Neural cell (in vitro differentiated cells): ENCODE data around the gene CCDC88C. TPM values are rescaled to one million over a fixed set of nuclear protein-coding genes. Genes with fewer than 3 reads are reported as not detected.

Experiments
- H2AFZ ChIP-seq: fragments of 200-600, 300-800 bp; sonication (generic), shearing (Covaris generic); 2 replicates; pipeline ENCODE4 v1.6.0; 2014; ENCODE audit warnings: low read depth, mild to moderate bottlenecking, antibody characterized with exemption, low read length, moderate library complexity
- H3F3A ChIP-seq: fragments of 200-600 bp; shearing (Covaris generic); 2 replicates; pipeline ENCODE4 v1.6.1; 2016; ENCODE audit warnings: mild to moderate bottlenecking, moderate library complexity, mixed read lengths, antibody characterized with exemption, low read length; ENCODE audit not compliant: insufficient read depth, poor library complexity, severe bottlenecking
- H3K27ac ChIP-seq: fragments of 200-600, 300-800 bp; sonication (generic), shearing (Covaris generic); 2 replicates; pipeline ENCODE4 v1.5.1; 2014; ENCODE audit warnings: mild to moderate bottlenecking, low read length, moderate library complexity
- H3K27me3 ChIP-seq: fragments of 300-800, 200-600 bp; sonication (generic), shearing (Covaris generic); 2 replicates; pipeline ENCODE4 v1.6.0; 2014; ENCODE audit warnings: mild to moderate bottlenecking, low read depth, low read length, moderate library complexity; ENCODE audit not compliant: insufficient read depth
- H3K36me3 ChIP-seq: fragments of 300-800, 200-600 bp; sonication (generic), shearing (Covaris generic); 2 replicates; pipeline ENCODE4 v1.5.1; 2014; ENCODE audit warnings: mild to moderate bottlenecking, antibody characterized with exemption, low read length, moderate library complexity; ENCODE audit not compliant: insufficient read depth
- H3K4me2 ChIP-seq: fragments of 300-800, 200-600 bp; sonication (generic), shearing (Covaris generic); 2 replicates; pipeline ENCODE4 v1.6.0; 2014; ENCODE audit warnings: mild to moderate bottlenecking, low read length
- H3K4me3 ChIP-seq: fragments of 300-800, 200-600 bp; sonication (generic), shearing (Covaris generic); 2 replicates; pipeline ENCODE4 v1.5.1; 2014; ENCODE audit warnings: mild to moderate bottlenecking, low read length, moderate library complexity
- H3K79me2 ChIP-seq: fragments of 200-600 bp; shearing (Covaris generic); replicated peaks from 2 replicates; pipeline ENCODE4 v1.6.0; 2014; ENCODE audit warnings: mild to moderate bottlenecking, low read length, moderate library complexity; ENCODE audit not compliant: insufficient read depth
- H3K9ac ChIP-seq: fragments of 300-800, 200-600 bp; sonication (generic), shearing (Covaris generic); 2 replicates; pipeline ENCODE4 v1.6.1; 2016; ENCODE audit warnings: mild to moderate bottlenecking, low read length, mixed read lengths
- H3K9me2 ChIP-seq: fragments of 200-600 bp; shearing (Covaris generic); 2 replicates; pipeline ENCODE4 v1.6.1; 2016; ENCODE audit warnings: mild to moderate bottlenecking, low read length, mixed read lengths; ENCODE audit not compliant: insufficient read depth
- H3K9me3 ChIP-seq: fragments of 200-600, 300-800 bp; sonication (generic), shearing (Covaris generic); 2 replicates; pipeline ENCODE4 v1.6.1; 2016; ENCODE audit warnings: mild to moderate bottlenecking, mixed run types, low read length, moderate library complexity, mixed read lengths
- H4K20me1 ChIP-seq: fragments of 200-600 bp; shearing (Covaris generic); 2 replicates; pipeline ENCODE4 v1.6.1; 2016; ENCODE audit warnings: mild to moderate bottlenecking, mixed run types; ENCODE audit not compliant: insufficient read depth
- CTCF ChIP-seq: fragments of 450-650 bp; IDR thresholded peaks from 2 replicates; pipeline ENCODE4 v1.5.1; 2014; ENCODE audit warnings: antibody characterized with exemption, mild to moderate bottlenecking, moderate library complexity; ENCODE audit not compliant: poor library complexity, severe bottlenecking
- EP300 ChIP-seq: fragments of 450-650 bp; conservative IDR thresholded peaks from 2 replicates; pipeline ENCODE4 v1.6.1; 2014; ENCODE audit warnings: antibody characterized with exemption, mild to moderate bottlenecking, moderate library complexity; ENCODE audit not compliant: poor library complexity, severe bottlenecking
- EZH2 ChIP-seq: fragments of 200-600, 300-800 bp; shearing (Covaris generic), sonication (generic); IDR thresholded peaks from 2 replicates; pipeline ENCODE4 v1.6.1; 2014; ENCODE audit warnings: antibody characterized with exemption, low read length, borderline replicate concordance, mild to moderate bottlenecking; ENCODE audit not compliant: insufficient read depth, poor library complexity, severe bottlenecking
- MXI1 ChIP-seq: fragments of 450-650 bp; conservative IDR thresholded peaks from 2 replicates; pipeline ENCODE4 v1.6.1; 2014; ENCODE audit warnings: antibody characterized with exemption, mild to moderate bottlenecking; ENCODE audit not compliant: poor library complexity, severe bottlenecking
- POLR2AphosphoS5 ChIP-seq: IDR thresholded peaks from 2 replicates; pipeline ENCODE4 v1.6.1; 2012
- RAD21 ChIP-seq: fragments of 450-650 bp; conservative IDR thresholded peaks from 2 replicates; pipeline ENCODE4 v1.6.1; 2014; ENCODE audit warnings: antibody characterized with exemption, mild to moderate bottlenecking, moderate library complexity
- REST ChIP-seq: IDR thresholded peaks from 2 replicates; pipeline ENCODE4 v1.6.1; 2012; ENCODE audit warnings: borderline replicate concordance
- SMC3 ChIP-seq: fragments of 450-650 bp; conservative IDR thresholded peaks from 2 replicates; pipeline ENCODE4 v1.6.1; 2014; ENCODE audit warnings: antibody characterized with exemption, mild to moderate bottlenecking, moderate library complexity; ENCODE audit not compliant: poor library complexity
- TAF1 ChIP-seq: IDR thresholded peaks from 2 replicates; pipeline ENCODE4 v1.6.1; 2012; ENCODE audit warnings: low read depth
- polyA plus RNA-seq: library from polyadenylated mRNA; depleted of rRNA; stranded (reverse); fragments of >200 nt; gene quantifications from 2 replicates; pipeline ENCODE4 v1.2.3, GENCODE V29; 2014

The CCDC88C gene
- polyA plus RNA-seq, 1 donor from 2014 or later: 20.1 TPM

GRCh38 chr14:91405724-91406435 lies 11.7 kb downstream of the CCDC88C start:
- no peaks in the 10 kb centered on the region for H3K27me3 ChIP-seq
- H3K79me2 ChIP-seq: peaks cover 63% of the 10 kb centered on the region
- H3K4me3 ChIP-seq: no peak overlapping the region
- H3K27ac ChIP-seq: no peak overlapping the region
- no peaks in the 10 kb centered on the region for H3F3A ChIP-seq
- no peaks in the 10 kb centered on the region for H3K9me2 ChIP-seq
- no peaks in the 10 kb centered on the region for H4K20me1 ChIP-seq
- TF ChIP-seq CTCF: no peak
- TF ChIP-seq MXI1: no peak
- TF ChIP-seq RAD21: no peak
- TF ChIP-seq TAF1: no peak
- TF ChIP-seq SMC3: no peak
- no peak for TF ChIP-seq EP300
- no peak for TF ChIP-seq EZH2
- no peak overlapping the region for H2AFZ ChIP-seq
- no peaks in the 10 kb centered on the region for H3K9me3 ChIP-seq
- H3K9ac ChIP-seq: no peak overlapping the region
- H3K36me3 ChIP-seq: no peaks in the 10 kb centered on the region
- H3K4me2 ChIP-seq: no peak overlapping the region

GRCh38 chr14:91405241-91405721 lies 12.3 kb downstream of the CCDC88C start:
- no peaks in the 10 kb centered on the region for H3K27me3 ChIP-seq
- no peak overlapping the region for H3K4me3 ChIP-seq
- no peaks in the 10 kb centered on the region for H3K9me3 ChIP-seq
- H3K9ac ChIP-seq: no peak overlapping the region
- no peaks in the 10 kb centered on the region for H3F3A ChIP-seq
- H3K79me2 ChIP-seq: peaks cover 69% of the 10 kb centered on the region
- no peaks in the 10 kb centered on the region for H4K20me1 ChIP-seq
- no peaks in the 10 kb centered on the region for H3K9me2 ChIP-seq
- H3K27ac ChIP-seq: no peak overlapping the region
- no peak overlapping the region for H3K4me2 ChIP-seq
- H3K36me3 ChIP-seq: no peaks in the 10 kb centered on the region
- H2AFZ ChIP-seq: no peak overlapping the region
- no peak for TF ChIP-seq MXI1
- TF ChIP-seq EZH2: no peak
- TF ChIP-seq REST: no peak
- TF ChIP-seq EP300: no peak
- no peak for TF ChIP-seq CTCF
- TF ChIP-seq RAD21: no peak
- TF ChIP-seq TAF1: no peak
- no peak for TF ChIP-seq SMC3
- no peak for TF ChIP-seq POLR2AphosphoS5
